Panc1 (cell line): ENCODE data around the gene HHLA2.

Experiments
- POLR2AphosphoS5 ChIP-seq: IDR thresholded peaks from 2 replicates; pipeline ENCODE4 v1.6.1; 2012; ENCODE audit warnings: mild to moderate bottlenecking, low read depth, low read length, moderate library complexity
- TF ChIP-seq, protein P1 (sequence below): fragments of 450-650 bp; IDR thresholded peaks from 2 replicates; pipeline ENCODE4 v1.5.1; 2017; ENCODE audit warnings: mild to moderate bottlenecking
- TF ChIP-seq, protein P2 (sequence below), 2 experiments: IDR thresholded peaks; 2 replicates each; pipeline ENCODE4 v1.6.1; 2011 to 2012; ENCODE audit warnings: low read depth in 2 of 2, control low read depth in 1 of 2, low read length in 1 of 2, mild to moderate bottlenecking in 1 of 2, moderate library complexity in 1 of 2; ENCODE audit not compliant: insufficient read depth in 1 of 2

DNA sequence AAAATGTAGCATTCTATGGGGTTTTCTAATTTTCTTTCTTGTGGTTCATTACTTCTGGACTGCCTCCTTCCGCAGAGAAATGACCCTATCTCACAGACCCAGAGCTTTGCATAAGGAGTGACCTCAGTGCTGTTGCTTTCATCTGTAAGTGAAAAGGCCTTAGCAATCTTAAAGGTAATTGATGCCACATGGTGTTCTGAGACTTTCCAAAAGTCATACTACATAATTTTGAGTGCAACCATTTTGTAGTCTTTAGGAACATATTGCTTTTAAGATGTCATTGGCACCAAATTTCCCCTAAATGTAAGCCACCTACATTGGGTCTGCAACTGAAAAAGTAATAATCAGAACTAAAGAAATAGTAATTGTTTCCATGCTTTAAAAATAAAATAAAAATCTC is 9.2 kb upstream of the HHLA2 start:
- TF ChIP-seq, protein P1, sequence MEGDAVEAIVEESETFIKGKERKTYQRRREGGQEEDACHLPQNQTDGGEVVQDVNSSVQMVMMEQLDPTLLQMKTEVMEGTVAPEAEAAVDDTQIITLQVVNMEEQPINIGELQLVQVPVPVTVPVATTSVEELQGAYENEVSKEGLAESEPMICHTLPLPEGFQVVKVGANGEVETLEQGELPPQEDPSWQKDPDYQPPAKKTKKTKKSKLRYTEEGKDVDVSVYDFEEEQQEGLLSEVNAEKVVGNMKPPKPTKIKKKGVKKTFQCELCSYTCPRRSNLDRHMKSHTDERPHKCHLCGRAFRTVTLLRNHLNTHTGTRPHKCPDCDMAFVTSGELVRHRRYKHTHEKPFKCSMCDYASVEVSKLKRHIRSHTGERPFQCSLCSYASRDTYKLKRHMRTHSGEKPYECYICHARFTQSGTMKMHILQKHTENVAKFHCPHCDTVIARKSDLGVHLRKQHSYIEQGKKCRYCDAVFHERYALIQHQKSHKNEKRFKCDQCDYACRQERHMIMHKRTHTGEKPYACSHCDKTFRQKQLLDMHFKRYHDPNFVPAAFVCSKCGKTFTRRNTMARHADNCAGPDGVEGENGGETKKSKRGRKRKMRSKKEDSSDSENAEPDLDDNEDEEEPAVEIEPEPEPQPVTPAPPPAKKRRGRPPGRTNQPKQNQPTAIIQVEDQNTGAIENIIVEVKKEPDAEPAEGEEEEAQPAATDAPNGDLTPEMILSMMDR = no peak
- no peak for TF ChIP-seq POLR2AphosphoS5
- TF ChIP-seq, protein P2, sequence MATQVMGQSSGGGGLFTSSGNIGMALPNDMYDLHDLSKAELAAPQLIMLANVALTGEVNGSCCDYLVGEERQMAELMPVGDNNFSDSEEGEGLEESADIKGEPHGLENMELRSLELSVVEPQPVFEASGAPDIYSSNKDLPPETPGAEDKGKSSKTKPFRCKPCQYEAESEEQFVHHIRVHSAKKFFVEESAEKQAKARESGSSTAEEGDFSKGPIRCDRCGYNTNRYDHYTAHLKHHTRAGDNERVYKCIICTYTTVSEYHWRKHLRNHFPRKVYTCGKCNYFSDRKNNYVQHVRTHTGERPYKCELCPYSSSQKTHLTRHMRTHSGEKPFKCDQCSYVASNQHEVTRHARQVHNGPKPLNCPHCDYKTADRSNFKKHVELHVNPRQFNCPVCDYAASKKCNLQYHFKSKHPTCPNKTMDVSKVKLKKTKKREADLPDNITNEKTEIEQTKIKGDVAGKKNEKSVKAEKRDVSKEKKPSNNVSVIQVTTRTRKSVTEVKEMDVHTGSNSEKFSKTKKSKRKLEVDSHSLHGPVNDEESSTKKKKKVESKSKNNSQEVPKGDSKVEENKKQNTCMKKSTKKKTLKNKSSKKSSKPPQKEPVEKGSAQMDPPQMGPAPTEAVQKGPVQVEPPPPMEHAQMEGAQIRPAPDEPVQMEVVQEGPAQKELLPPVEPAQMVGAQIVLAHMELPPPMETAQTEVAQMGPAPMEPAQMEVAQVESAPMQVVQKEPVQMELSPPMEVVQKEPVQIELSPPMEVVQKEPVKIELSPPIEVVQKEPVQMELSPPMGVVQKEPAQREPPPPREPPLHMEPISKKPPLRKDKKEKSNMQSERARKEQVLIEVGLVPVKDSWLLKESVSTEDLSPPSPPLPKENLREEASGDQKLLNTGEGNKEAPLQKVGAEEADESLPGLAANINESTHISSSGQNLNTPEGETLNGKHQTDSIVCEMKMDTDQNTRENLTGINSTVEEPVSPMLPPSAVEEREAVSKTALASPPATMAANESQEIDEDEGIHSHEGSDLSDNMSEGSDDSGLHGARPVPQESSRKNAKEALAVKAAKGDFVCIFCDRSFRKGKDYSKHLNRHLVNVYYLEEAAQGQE (IDR thresholded peaks at IDR 0.05; ENCODE audit: insufficient read depth in 1 of 2, low read depth in 2 of 2, low read length in 1 of 2) = no peak
